ENCODE data around the gene CLEC14A.

The CLEC14A gene

GRCh38 chr14:38225946-38226345, 29.9 kb downstream of the CLEC14A start:
- no peak for TF ChIP-seq CTCF (IDR thresholded peaks at IDR 0.05; ENCODE audit: insufficient read depth, low read depth, low read length, missing control alignments)
- no peak for DNase-seq (ENCODE audit: low read depth)
- H3K4me3 ChIP-seq (ENCODE audit: low read length), result no peak overlapping the region

- H3K4me3 ChIP-seq (ENCODE audit: low read length), result no peak overlapping the region
- DNase-seq (ENCODE audit: low read depth), result no peak
- TF ChIP-seq CTCF (IDR thresholded peaks at IDR 0.05; ENCODE audit: insufficient read depth, low read depth, low read length, missing control alignments), result no peak
Measured at GRCh38 chr14:38224338-38224737, 31.6 kb downstream of the CLEC14A start.

- no peak for TF ChIP-seq CTCF (IDR thresholded peaks at IDR 0.05; ENCODE audit: insufficient read depth, low read depth, low read length, missing control alignments)
- no peak for DNase-seq (ENCODE audit: low read depth)
- H3K4me3 ChIP-seq (ENCODE audit: low read length), result no peak overlapping the region
Measured at GRCh38 chr14:38221077-38221476, 34.8 kb downstream of the CLEC14A start.

GRCh38 chr14:38217553-38217952, 38.3 kb downstream of the CLEC14A start:
- no peak for DNase-seq (ENCODE audit: low read depth)
- H3K4me3 ChIP-seq (ENCODE audit: low read length), result no peak overlapping the region
- TF ChIP-seq CTCF (IDR thresholded peaks at IDR 0.05; ENCODE audit: insufficient read depth, low read depth, low read length, missing control alignments), result no peak

GRCh38 chr14:38213001-38213400, 42.9 kb downstream of the CLEC14A start:
- no peak overlapping the region for H3K4me3 ChIP-seq (ENCODE audit: low read length)
- no peak for DNase-seq (ENCODE audit: low read depth)
- TF ChIP-seq CTCF (IDR thresholded peaks at IDR 0.05; ENCODE audit: insufficient read depth, low read depth, low read length, missing control alignments), result no peak

- no peak overlapping the region for H3K4me3 ChIP-seq (ENCODE audit: low read length)
Measured at GRCh38 chr14:38212111-38212510, 43.8 kb downstream of the CLEC14A start.

More at GRCh38 chr14:38212111-38212510, 43.8 kb downstream of the CLEC14A start:
- TF ChIP-seq CTCF (IDR thresholded peaks at IDR 0.05; ENCODE audit: insufficient read depth, low read depth, low read length, missing control alignments), result no peak
- DNase-seq (ENCODE audit: low read depth), result no peak

All from epithelial cell of esophagus (primary cell).